RWPE1 (cell line): ENCODE measurements around the gene MRC2.

Experiments used
- CTCF ChIA-PET: fragments of 350-600 bp; sonication (Branson Sonifier 250); formaldehyde crosslinking; extraction: SDS; loops from one replicate; lab custom pipeline; 2021; lab: Yijun Ruan, JAX
- POLR2A ChIA-PET: fragments of 400-600 bp; formaldehyde crosslinking; extraction: SDS; loops from one replicate; lab custom pipeline; 2020; ENCODE audit warnings: antibody characterized with exemption; ENCODE audit not compliant: low non-redundant PET; lab: Yijun Ruan, JAX
- DNase-seq: peaks from one replicate; pipeline ENCODE4 v3.0.0; 2012; ENCODE audit warnings: low spot score
- H3K27ac ChIP-seq: fragments of 450-650 bp; 2 replicates; pipeline ENCODE4 v1.5.1; 2017
- TF ChIP-seq, protein P1 (sequence below): fragments of 450-650 bp; conservative IDR thresholded peaks from 2 replicates; pipeline ENCODE4 v1.5.1; 2017; ENCODE audit warnings: low read depth, mild to moderate bottlenecking

MRC2 gene

DNA sequence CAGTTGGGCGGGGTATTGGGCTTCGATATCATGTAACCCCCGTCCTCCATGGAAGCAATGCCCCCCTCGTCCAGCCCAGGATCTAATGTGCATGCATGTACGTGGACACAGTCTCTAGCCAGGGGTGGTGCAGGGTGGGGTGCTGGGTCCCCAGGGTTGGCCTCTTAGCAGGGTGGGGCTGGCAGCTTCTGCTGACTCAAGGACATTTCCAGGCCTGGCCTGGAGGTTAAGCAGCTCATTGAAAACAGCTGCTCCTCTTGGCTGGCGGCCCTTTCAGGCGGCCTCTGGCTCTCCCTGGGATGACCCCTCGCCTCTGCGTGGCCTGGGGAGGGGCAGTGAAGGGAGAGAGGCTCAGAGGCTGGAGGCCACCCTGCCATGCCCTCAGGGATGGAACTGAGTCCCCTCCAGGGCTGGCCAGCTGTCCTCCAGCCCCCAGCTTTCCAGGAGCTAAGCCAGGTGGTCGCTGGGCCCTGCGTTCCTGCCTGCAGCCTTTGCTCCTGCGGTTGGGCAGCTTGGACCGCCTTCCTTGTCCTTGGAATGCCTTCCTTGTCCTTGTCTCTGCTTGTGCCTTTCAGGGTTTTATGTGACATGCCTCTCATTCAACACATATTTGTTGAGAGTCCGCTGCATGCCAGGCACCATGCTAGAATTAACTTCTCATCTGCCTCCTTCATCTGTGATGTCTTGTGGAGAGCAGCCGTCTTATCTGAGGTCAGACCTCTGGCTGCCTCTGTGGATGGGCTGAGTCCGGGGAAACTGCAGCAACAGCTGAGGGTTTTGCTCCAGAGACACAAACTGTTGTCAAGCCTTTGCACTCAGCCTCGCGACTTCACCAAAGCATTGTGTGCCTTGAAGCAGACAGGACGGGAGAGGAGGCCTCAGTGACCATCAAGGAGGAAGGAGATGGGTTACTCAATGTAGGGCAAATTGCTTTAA lies 26.6 kb downstream of the MRC2 start:
- TF ChIP-seq, protein P1, sequence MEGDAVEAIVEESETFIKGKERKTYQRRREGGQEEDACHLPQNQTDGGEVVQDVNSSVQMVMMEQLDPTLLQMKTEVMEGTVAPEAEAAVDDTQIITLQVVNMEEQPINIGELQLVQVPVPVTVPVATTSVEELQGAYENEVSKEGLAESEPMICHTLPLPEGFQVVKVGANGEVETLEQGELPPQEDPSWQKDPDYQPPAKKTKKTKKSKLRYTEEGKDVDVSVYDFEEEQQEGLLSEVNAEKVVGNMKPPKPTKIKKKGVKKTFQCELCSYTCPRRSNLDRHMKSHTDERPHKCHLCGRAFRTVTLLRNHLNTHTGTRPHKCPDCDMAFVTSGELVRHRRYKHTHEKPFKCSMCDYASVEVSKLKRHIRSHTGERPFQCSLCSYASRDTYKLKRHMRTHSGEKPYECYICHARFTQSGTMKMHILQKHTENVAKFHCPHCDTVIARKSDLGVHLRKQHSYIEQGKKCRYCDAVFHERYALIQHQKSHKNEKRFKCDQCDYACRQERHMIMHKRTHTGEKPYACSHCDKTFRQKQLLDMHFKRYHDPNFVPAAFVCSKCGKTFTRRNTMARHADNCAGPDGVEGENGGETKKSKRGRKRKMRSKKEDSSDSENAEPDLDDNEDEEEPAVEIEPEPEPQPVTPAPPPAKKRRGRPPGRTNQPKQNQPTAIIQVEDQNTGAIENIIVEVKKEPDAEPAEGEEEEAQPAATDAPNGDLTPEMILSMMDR, result no peak
- no peak for DNase-seq
- H3K27ac ChIP-seq, result peak overlapping the region; percentile 44
- ChIA-PET POLR2A (no interaction called here), CTCF (interaction anchor here (0.6 kb wide), 1 partner anchor 667 kb away, joined by 10 read pairs; no protein-coding TSS in a partner anchor)

DNA sequence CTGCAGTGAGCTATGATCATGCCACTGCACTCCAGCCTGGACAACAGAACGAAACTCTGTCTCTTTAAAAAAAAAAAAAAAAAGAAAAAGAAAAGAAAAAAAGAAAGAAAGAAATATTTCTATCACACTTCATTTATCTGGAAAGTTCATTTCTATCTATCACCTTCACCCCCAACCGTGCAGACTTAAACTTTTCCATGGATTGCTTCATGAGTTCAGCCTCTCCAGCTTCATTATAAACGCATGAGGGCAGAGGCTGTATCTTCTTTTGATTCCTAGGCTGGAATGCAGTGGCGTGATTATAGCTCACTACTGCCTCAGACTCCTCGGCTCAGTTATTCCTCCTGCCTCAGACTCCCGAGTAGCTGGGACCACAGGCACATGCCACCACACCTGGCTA lies 28.2 kb downstream of the MRC2 start:
- no peak for DNase-seq
- CTCF ChIA-PET, result no interaction called here
- no peak overlapping the region for H3K27ac ChIP-seq
- POLR2A ChIA-PET, result no interaction called here
- TF ChIP-seq, protein P1, result no peak

DNA sequence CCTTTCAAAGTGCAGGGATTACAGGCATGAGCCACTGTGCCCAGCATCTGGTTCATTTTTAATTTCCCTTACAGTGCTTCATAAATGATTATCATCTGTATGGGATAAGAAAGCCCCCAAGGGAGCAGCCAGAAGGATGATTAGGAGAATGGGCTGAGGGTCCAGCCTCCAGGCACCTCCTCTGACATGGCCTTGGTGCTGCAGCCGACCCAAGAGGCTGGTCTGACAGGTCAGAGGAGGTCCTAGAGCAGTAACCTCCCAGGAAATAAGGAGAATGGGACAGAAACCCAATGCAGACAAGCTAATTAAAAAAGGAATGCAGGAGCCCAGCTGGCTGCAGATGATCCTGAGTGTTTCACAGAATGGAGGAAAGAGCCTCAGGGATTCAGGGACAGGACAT lies 29.0 kb downstream of the MRC2 start:
- POLR2A ChIA-PET, result no interaction called here
- DNase-seq, result no peak
- no peak overlapping the region for H3K27ac ChIP-seq
- TF ChIP-seq, protein P1, result no peak
- CTCF ChIA-PET, result interaction anchor here (0.5 kb wide), 1 partner anchor 15 kb away, joined by 3 read pairs; no protein-coding TSS in a partner anchor

DNA sequence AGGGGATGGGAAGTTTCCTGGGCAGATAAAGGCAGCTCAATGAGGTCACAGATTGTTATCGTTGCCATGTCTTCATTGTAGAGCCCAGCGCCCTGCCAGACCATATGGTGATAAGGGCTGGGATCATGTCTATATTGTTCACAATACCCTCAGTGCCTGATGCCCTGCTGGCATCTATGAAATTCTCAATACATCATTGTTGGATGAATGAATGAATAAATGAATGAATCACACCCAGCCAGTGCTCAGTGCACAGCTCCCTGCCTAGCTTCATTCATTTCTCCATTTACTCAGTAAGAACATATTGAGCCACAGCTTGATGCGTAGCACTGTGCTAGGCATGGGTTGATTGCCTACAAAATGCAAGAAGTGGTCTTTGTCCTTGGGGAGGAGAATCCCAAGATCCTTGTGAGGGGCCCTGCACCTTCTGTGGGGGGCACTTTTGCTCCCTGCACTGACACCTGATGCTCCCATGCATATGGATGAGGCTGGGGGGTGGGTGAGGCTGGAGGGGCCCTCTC lies 29.7 kb downstream of the MRC2 start:
- no peak overlapping the region for H3K27ac ChIP-seq
- ChIA-PET CTCF (interaction anchor here (0.6 kb wide), 1 partner anchor 750 kb away, joined by 3 read pairs; no protein-coding TSS in a partner anchor), POLR2A (no interaction called here)
- DNase-seq, result no peak
- TF ChIP-seq, protein P1, result no peak

DNA sequence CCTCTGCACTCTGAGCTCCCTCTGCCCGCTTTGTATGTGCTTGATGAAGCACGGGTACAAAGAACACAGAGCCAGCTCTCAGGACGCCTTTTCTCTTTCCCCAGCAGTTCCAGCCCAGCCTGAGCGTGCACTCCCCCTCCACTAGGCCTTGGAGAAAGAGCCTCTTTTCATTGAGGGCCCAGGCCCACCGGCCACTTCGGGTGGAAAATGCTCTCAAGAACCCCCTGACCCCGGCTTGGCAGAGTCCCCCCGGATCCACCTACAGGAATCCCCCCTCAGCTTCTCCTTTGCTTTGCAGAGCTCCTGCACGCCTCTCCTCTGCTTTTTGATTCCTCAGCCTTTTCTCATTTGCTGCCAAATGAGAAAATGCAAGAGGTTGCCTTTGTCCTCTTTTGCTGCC lies 30.2 kb downstream of the MRC2 start:
- H3K27ac ChIP-seq, result no peak overlapping the region
- ChIA-PET CTCF (no interaction called here), POLR2A (no interaction called here)
- TF ChIP-seq, protein P1, result no peak
- DNase-seq, result no peak

DNA sequence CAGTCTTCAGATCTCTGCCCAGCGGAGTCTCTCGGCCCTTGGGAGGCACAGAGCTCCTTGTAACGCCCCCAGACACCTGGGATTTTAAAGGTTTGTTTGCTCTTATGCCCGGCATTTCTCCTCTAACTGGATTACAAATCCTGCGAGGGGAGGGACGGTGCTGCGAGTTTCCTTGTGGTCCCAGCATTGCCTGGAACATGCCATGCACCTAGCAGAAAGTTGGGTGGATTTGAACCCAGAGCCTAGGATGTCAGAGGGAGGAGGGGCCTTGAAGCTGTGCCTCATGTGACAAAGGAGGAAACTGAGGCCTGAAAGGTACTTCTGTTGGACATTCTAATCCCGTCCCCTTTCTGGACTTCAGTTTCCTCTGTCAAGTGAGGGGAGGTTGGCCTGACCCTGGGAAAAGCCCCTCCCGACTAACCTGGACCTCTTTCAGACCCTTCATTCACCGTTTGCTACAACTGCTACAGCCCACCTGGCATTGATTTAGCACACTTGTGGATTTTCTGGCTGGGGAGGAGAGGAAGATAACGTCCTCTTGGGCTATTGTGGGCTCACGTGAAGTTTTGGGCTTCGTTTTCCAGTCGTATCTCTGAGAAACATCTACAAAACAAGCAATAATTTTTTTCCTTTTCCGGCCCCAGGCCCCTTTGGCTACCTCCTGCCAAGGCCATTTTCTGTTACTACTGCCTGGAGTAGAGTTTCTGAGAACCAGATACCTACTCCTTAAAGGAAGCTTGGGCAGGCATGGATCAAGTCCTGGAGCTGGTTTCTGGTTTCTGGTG lies 30.9 kb downstream of the MRC2 start:
- CTCF ChIA-PET, result no interaction called here
- POLR2A ChIA-PET, result no interaction called here
- DNase-seq, result no peak
- H3K27ac ChIP-seq, result no peak overlapping the region
- TF ChIP-seq, protein P1, result no peak
